ENCODE data around the gene CD48.

Gene CD48

GRCh38 chr1:160642281-160642644 is 69.4 kb downstream of the CD48 start:
- Histone ChIP-seq H3K4me2 (ENCODE audit: low read depth, low read length, poor library complexity, severe bottlenecking) (peak overlapping the region; percentile 70), H3K9ac (ENCODE audit: low read length) (0 out of 2 replicates have a peak overlapping the region, but pooled peaks have one; percentile 12), H4K20me1 (ENCODE audit: low read depth, low read length) (no peaks in the 10 kb centered on the region), H3K9me3 (ENCODE audit: insufficient read depth, low read length) (no peaks in the 10 kb centered on the region), H3K27ac (ENCODE audit: low read depth, low read length) (peak overlapping the region; percentile 82), H3K4me3 (ENCODE audit: insufficient read depth, low read length, poor library complexity, severe bottlenecking) (peak overlapping the region; percentile 69), H3K9me2 (replicated peaks; ENCODE audit: insufficient read depth, low read length) (no peaks in the 10 kb centered on the region), H2AFZ (ENCODE audit: low read depth, low read length, severe bottlenecking) (no peak overlapping the region), H3F3A (ENCODE audit: insufficient read depth) (peaks cover 11% of the 10 kb centered on the region), H3K27me3 (ENCODE audit: low read length) (no peaks in the 10 kb centered on the region), H3K36me3 (ENCODE audit: low read length) (no peaks in the 10 kb centered on the region; the same call in 1 of the 2 replicates), H3K79me2 (ENCODE audit: insufficient read depth, low read length) (peaks cover 85% of the 10 kb centered on the region)
- TF ChIP-seq CTCF (IDR thresholded peaks at IDR 0.05; ENCODE audit: insufficient read depth, low read length, poor library complexity, severe bottlenecking) (no peak), EZH2phosphoT487 (conservative IDR thresholded peaks at IDR 0.05; ENCODE audit: low read length) (no peak)

- Histone ChIP-seq H3K4me3 (ENCODE audit: insufficient read depth, low read length, poor library complexity, severe bottlenecking) (no peak overlapping the region), H3K9me3 (ENCODE audit: insufficient read depth, low read length) (no peaks in the 10 kb centered on the region)
Measured at GRCh38 chr1:160641323-160642280, 70.0 kb downstream of the CD48 start.

GRCh38 chr1:160640359-160641123 is 71.1 kb downstream of the CD48 start:
- Histone ChIP-seq H3K79me2 (ENCODE audit: insufficient read depth, low read length) (peaks cover 68% of the 10 kb centered on the region), H3K4me2 (ENCODE audit: low read depth, low read length, poor library complexity, severe bottlenecking) (peak overlapping the region; percentile 70), H3K9ac (ENCODE audit: low read length) (no peak overlapping the region), H2AFZ (ENCODE audit: low read depth, low read length, severe bottlenecking) (no peak overlapping the region), H3K9me3 (ENCODE audit: insufficient read depth, low read length) (no peaks in the 10 kb centered on the region), H3K9me2 (replicated peaks; ENCODE audit: insufficient read depth, low read length) (no peaks in the 10 kb centered on the region), H3K4me3 (ENCODE audit: insufficient read depth, low read length, poor library complexity, severe bottlenecking) (peak overlapping the region; percentile 8), H3F3A (ENCODE audit: insufficient read depth) (peaks cover 11% of the 10 kb centered on the region), H3K36me3 (ENCODE audit: low read length) (no peaks in the 10 kb centered on the region; the same call in 1 of the 2 replicates), H3K27ac (ENCODE audit: low read depth, low read length) (peak overlapping the region; percentile 82), H3K27me3 (ENCODE audit: low read length) (no peaks in the 10 kb centered on the region), H4K20me1 (ENCODE audit: low read depth, low read length) (no peaks in the 10 kb centered on the region)
- TF ChIP-seq CTCF (IDR thresholded peaks at IDR 0.05; ENCODE audit: insufficient read depth, low read length, poor library complexity, severe bottlenecking), result no peak
- no peak for TF ChIP-seq EZH2phosphoT487 (conservative IDR thresholded peaks at IDR 0.05; ENCODE audit: low read length)

More at GRCh38 chr1:160641323-160642280, 70.0 kb downstream of the CD48 start:
- H3K36me3 ChIP-seq (ENCODE audit: low read length), result no peaks in the 10 kb centered on the region; the same call in 1 of the 2 replicates
- H3K9me2 ChIP-seq (replicated peaks; ENCODE audit: insufficient read depth, low read length), result no peaks in the 10 kb centered on the region
- no peaks in the 10 kb centered on the region for H4K20me1 ChIP-seq (ENCODE audit: low read depth, low read length)
- H2AFZ ChIP-seq (ENCODE audit: low read depth, low read length, severe bottlenecking), result no peak overlapping the region
- peak overlapping the region; percentile 70 for H3K4me2 ChIP-seq (ENCODE audit: low read depth, low read length, poor library complexity, severe bottlenecking)
- TF ChIP-seq CTCF (IDR thresholded peaks at IDR 0.05; ENCODE audit: insufficient read depth, low read length, poor library complexity, severe bottlenecking) (no peak), EZH2phosphoT487 (conservative IDR thresholded peaks at IDR 0.05; ENCODE audit: low read length) (no peak)
- H3K27ac ChIP-seq (ENCODE audit: low read depth, low read length), result peak overlapping the region; percentile 82
- H3K9ac ChIP-seq (ENCODE audit: low read length), result 0 out of 2 replicates have a peak overlapping the region, but pooled peaks have one; percentile 12
- peaks cover 78% of the 10 kb centered on the region for H3K79me2 ChIP-seq (ENCODE audit: insufficient read depth, low read length)
- H3K27me3 ChIP-seq (ENCODE audit: low read length), result no peaks in the 10 kb centered on the region
- H3F3A ChIP-seq (ENCODE audit: insufficient read depth), result peaks cover 11% of the 10 kb centered on the region
